Liver (tissue), 9 donors: ENCODE results near the gene MRPL58. TPM values are rescaled to one million over a fixed set of nuclear protein-coding genes. Genes with fewer than 3 reads are reported as not detected.
A peak's percentile ranks its signal among the peaks of the same experiment; 100 is the strongest.

ENCODE experiments used
- DNase-seq: peaks from one replicate; pipeline ENCODE4 v3.0.0-alpha.2; 2017; ENCODE audit warnings: low spot score
- H3K27ac ChIP-seq, 2 donors: one replicate each; pipeline ENCODE4 v1.7.0; 2013; ENCODE audit warnings: inconsistent platforms in 2 of 2, low read length in 2 of 2, control low read depth in 1 of 2, low read depth in 1 of 2, mild to moderate bottlenecking in 1 of 2
- H3K27me3 ChIP-seq, 4 donors: one replicate each; pipeline versions ENCODE4 v1.6.1 to v1.7.0; 2013; ENCODE audit warnings: low read length in 3 of 4, inconsistent platforms in 1 of 4, mild to moderate bottlenecking in 1 of 4, moderate library complexity in 1 of 4; ENCODE audit not compliant: control insufficient read depth in 4 of 4, insufficient read depth in 4 of 4
- H3K36me3 ChIP-seq, 4 donors: one replicate each; pipeline versions ENCODE4 v1.6.1 to v1.7.0; 2013; ENCODE audit warnings: low read length in 3 of 4, mild to moderate bottlenecking in 3 of 4, low read depth in 1 of 4, moderate library complexity in 1 of 4; ENCODE audit not compliant: control insufficient read depth in 4 of 4, insufficient read depth in 3 of 4
- H3K4me1 ChIP-seq, 4 donors: one replicate each; pipeline versions ENCODE4 v1.6.1 to v1.7.0; 2013; ENCODE audit warnings: low read length in 3 of 4, mild to moderate bottlenecking in 3 of 4, moderate library complexity in 1 of 4; ENCODE audit not compliant: control insufficient read depth in 4 of 4, insufficient read depth in 4 of 4
- H3K4me3 ChIP-seq, 3 donors: one replicate each; pipeline versions ENCODE4 v1.6.1 to v1.7.0; 2013; ENCODE audit warnings: low read length in 3 of 3, control low read depth in 1 of 3, low read depth in 1 of 3, mild to moderate bottlenecking in 1 of 3
- H3K9ac ChIP-seq, 2 donors: one replicate each; pipeline ENCODE4 v1.7.0; 2013; ENCODE audit warnings: low read length in 2 of 2, mild to moderate bottlenecking in 2 of 2, moderate library complexity in 2 of 2, control low read depth in 1 of 2, low read depth in 1 of 2
- H3K9me3 ChIP-seq, 4 donors: one replicate each; pipeline versions ENCODE4 v1.6.1 to v1.7.0; 2013; ENCODE audit warnings: low read length in 3 of 4; ENCODE audit not compliant: control insufficient read depth in 4 of 4
- EGR1 ChIP-seq, 2 donors: IDR thresholded peaks; 2 replicates each; pipeline ENCODE4 v1.6.1; 2016 to 2018; ENCODE audit warnings: antibody characterized with exemption in 2 of 2, low read depth in 2 of 2
- FOXA1 ChIP-seq: IDR thresholded peaks from 2 replicates; pipeline ENCODE4 v1.6.1; 2016; ENCODE audit warnings: antibody characterized with exemption
- FOXA2 ChIP-seq: IDR thresholded peaks from 2 replicates; pipeline ENCODE4 v1.6.1; 2016; ENCODE audit warnings: antibody characterized with exemption
- GABPA ChIP-seq, 2 donors: IDR thresholded peaks in 1 of 2; conservative IDR thresholded peaks in 1 of 2; 2 replicates each; pipeline ENCODE4 v1.6.1; 2016; ENCODE audit warnings: antibody characterized with exemption in 2 of 2, mild to moderate bottlenecking in 1 of 2, moderate library complexity in 1 of 2
- HNF4A ChIP-seq, 2 donors: conservative IDR thresholded peaks; 2 replicates each; pipeline ENCODE4 v1.6.1; 2016; ENCODE audit warnings: antibody characterized with exemption in 2 of 2, mild to moderate bottlenecking in 2 of 2
- HNF4G ChIP-seq: IDR thresholded peaks from 2 replicates; pipeline ENCODE4 v1.6.1; 2016; ENCODE audit warnings: antibody characterized with exemption
- JUND ChIP-seq, 2 donors: IDR thresholded peaks; 2 replicates each; pipeline ENCODE4 v1.6.1; 2016; ENCODE audit warnings: antibody characterized with exemption in 2 of 2
- NR2F2 ChIP-seq: IDR thresholded peaks from 2 replicates; pipeline ENCODE4 v1.6.1; 2016; ENCODE audit warnings: antibody characterized with exemption
- RAD21 ChIP-seq, 2 donors: IDR thresholded peaks; 2 replicates each; pipeline ENCODE4 v1.6.1; 2016; ENCODE audit warnings: antibody characterized with exemption in 2 of 2, mild to moderate bottlenecking in 2 of 2
- REST ChIP-seq: IDR thresholded peaks from 2 replicates; pipeline ENCODE4 v1.6.1; 2016; ENCODE audit warnings: antibody characterized with exemption, mild to moderate bottlenecking
- RXRA ChIP-seq, 2 donors: IDR thresholded peaks; 2 replicates each; pipeline ENCODE4 v1.6.1; 2017 to 2018; ENCODE audit warnings: antibody characterized with exemption in 2 of 2, mild to moderate bottlenecking in 1 of 2
- SP1 ChIP-seq: IDR thresholded peaks from 2 replicates; pipeline ENCODE4 v1.6.1; 2018; ENCODE audit warnings: antibody characterized with exemption, mild to moderate bottlenecking
- TAF1 ChIP-seq: conservative IDR thresholded peaks from 2 replicates; pipeline ENCODE4 v1.6.1; 2016; ENCODE audit warnings: antibody characterized with exemption, mild to moderate bottlenecking
- YY1 ChIP-seq: IDR thresholded peaks from 2 replicates; pipeline ENCODE4 v1.6.1; 2016; ENCODE audit warnings: antibody characterized with exemption, mild to moderate bottlenecking
- WGBS: extraction: QIAGEN DNeasy Blood & Tissue Kit; methylation state at CpG from one replicate; pipeline ENCODE4 v1.1.7; 2013; 5-methylcytosine and 5-hydroxymethylcytosine counted together
- polyA plus RNA-seq, 2 donors: library from polyadenylated mRNA; stranded (reverse) in 1 of 2; unstranded in 1 of 2; fragments of 200-250 nt in 1 of 2; fragments of >200 nt in 1 of 2; fragmentation: Nextera tagmentation in 1 of 2; extraction: Ambion mirVana in 1 of 2; gene quantifications; one replicate each; pipeline versions ENCODE4 v1.2.1 to v1.2.3, GENCODE V29; 2013 to 2015
- total RNA-seq, 2 donors: library from RNA; depleted of rRNA; stranded (reverse); fragments of >200 nt; gene quantifications; one replicate each; pipeline ENCODE4 v1.2.3, GENCODE V29; 2014
- TF ChIP-seq, protein P1 (sequence below): fragments of 150-350 bp; IDR thresholded peaks from 2 replicates; pipeline ENCODE4 v1.5.1; 2017; ENCODE audit warnings: improper control_type of control experiment, low read depth, low read length; ENCODE audit not compliant: missing input control
- TF ChIP-seq, protein P2 (sequence below): IDR thresholded peaks from 2 replicates; pipeline ENCODE4 v1.6.1; 2016; ENCODE audit warnings: antibody characterized with exemption
- TF ChIP-seq, protein P3 (sequence below): IDR thresholded peaks from 2 replicates; pipeline ENCODE4 v1.6.1; 2016; ENCODE audit warnings: antibody characterized with exemption
- TF ChIP-seq, protein P4 (sequence below): IDR thresholded peaks from 2 replicates; pipeline ENCODE4 v1.6.1; 2016; ENCODE audit warnings: antibody characterized with exemption
- donor health status: healthy.
- donor health status: healthy.
- donor health status: healthy.
- donor health status: healthy.
- donor health status: healthy.

The MRPL58 gene
- total and polyA plus RNA-seq, 4 donors: 20.5 to 47.0 (median 33.4) TPM

- peaks cover 0 to 4% (median 3%) of the 10 kb centered on the region in 4 donors for H3K36me3 ChIP-seq
- peak overlapping the region in 1 of 2 donors; percentile 19 for H3K27ac ChIP-seq
- DNase-seq: peak; percentile 95
- no peaks in the 10 kb centered on the region for H3K9me3 ChIP-seq
- peak; percentile 30 for TF ChIP-seq FOXA2
- TF ChIP-seq SP1: no peak
- TF ChIP-seq, protein P1, sequence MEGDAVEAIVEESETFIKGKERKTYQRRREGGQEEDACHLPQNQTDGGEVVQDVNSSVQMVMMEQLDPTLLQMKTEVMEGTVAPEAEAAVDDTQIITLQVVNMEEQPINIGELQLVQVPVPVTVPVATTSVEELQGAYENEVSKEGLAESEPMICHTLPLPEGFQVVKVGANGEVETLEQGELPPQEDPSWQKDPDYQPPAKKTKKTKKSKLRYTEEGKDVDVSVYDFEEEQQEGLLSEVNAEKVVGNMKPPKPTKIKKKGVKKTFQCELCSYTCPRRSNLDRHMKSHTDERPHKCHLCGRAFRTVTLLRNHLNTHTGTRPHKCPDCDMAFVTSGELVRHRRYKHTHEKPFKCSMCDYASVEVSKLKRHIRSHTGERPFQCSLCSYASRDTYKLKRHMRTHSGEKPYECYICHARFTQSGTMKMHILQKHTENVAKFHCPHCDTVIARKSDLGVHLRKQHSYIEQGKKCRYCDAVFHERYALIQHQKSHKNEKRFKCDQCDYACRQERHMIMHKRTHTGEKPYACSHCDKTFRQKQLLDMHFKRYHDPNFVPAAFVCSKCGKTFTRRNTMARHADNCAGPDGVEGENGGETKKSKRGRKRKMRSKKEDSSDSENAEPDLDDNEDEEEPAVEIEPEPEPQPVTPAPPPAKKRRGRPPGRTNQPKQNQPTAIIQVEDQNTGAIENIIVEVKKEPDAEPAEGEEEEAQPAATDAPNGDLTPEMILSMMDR: no peak
- TF ChIP-seq, protein P2, sequence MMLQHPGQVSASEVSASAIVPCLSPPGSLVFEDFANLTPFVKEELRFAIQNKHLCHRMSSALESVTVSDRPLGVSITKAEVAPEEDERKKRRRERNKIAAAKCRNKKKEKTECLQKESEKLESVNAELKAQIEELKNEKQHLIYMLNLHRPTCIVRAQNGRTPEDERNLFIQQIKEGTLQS: peak; percentile 99
- peak in 1 of 2 donors; percentile 8 for TF ChIP-seq RAD21 (IDR thresholded peaks at IDR 0.05)
- peak in 1 of 2 donors; percentile 28 for TF ChIP-seq HNF4A (conservative IDR thresholded peaks at IDR 0.05)
- TF ChIP-seq YY1: peak; percentile 27
- TF ChIP-seq GABPA (IDR thresholded peaks at IDR 0.05 in 1 of 2, conservative IDR thresholded peaks at IDR 0.05 in 1 of 2): no peak
- no peak for TF ChIP-seq HNF4G
- TF ChIP-seq TAF1: no peak
- TF ChIP-seq, protein P3, sequence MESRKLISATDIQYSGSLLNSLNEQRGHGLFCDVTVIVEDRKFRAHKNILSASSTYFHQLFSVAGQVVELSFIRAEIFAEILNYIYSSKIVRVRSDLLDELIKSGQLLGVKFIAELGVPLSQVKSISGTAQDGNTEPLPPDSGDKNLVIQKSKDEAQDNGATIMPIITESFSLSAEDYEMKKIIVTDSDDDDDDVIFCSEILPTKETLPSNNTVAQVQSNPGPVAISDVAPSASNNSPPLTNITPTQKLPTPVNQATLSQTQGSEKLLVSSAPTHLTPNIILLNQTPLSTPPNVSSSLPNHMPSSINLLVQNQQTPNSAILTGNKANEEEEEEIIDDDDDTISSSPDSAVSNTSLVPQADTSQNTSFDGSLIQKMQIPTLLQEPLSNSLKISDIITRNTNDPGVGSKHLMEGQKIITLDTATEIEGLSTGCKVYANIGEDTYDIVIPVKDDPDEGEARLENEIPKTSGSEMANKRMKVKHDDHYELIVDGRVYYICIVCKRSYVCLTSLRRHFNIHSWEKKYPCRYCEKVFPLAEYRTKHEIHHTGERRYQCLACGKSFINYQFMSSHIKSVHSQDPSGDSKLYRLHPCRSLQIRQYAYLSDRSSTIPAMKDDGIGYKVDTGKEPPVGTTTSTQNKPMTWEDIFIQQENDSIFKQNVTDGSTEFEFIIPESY: no peak
- TF ChIP-seq FOXA1: no peak
- TF ChIP-seq, protein P4, sequence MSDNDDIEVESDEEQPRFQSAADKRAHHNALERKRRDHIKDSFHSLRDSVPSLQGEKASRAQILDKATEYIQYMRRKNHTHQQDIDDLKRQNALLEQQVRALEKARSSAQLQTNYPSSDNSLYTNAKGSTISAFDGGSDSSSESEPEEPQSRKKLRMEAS: peak; percentile 97
- TF ChIP-seq NR2F2: no peak
- peak in 1 of 2 donors; percentile 4 for TF ChIP-seq JUND (IDR thresholded peaks at IDR 0.05)
- no peak for TF ChIP-seq EGR1 (IDR thresholded peaks at IDR 0.05; ENCODE audit: low read depth in 2 of 2)
- no peak for TF ChIP-seq REST
- TF ChIP-seq RXRA (IDR thresholded peaks at IDR 0.05): peak in 1 of 2 donors; percentile 44
- peaks cover 5 to 24% (median 15%) of the 10 kb centered on the region in 4 donors for H3K4me1 ChIP-seq
- peak overlapping the region; percentile 0 to 50 (median 25) for H3K4me3 ChIP-seq
- H3K9ac ChIP-seq: no peak overlapping the region
- H3K27me3 ChIP-seq: no peaks in the 10 kb centered on the region
- WGBS: 3% methylated on average over 36 of the region's 36 CpGs
Measured at GRCh38 chr17:75033346-75034235, 21.1 kb downstream of the MRPL58 start.
